NCI-H345 (cell line): ENCODE data around the gene KCNJ16.

ENCODE experiments used
- DNase-seq: peaks from one replicate; lab custom pipeline; 2025; lab: John Stamatoyannopoulos, UW

The KCNJ16 gene

DNA sequence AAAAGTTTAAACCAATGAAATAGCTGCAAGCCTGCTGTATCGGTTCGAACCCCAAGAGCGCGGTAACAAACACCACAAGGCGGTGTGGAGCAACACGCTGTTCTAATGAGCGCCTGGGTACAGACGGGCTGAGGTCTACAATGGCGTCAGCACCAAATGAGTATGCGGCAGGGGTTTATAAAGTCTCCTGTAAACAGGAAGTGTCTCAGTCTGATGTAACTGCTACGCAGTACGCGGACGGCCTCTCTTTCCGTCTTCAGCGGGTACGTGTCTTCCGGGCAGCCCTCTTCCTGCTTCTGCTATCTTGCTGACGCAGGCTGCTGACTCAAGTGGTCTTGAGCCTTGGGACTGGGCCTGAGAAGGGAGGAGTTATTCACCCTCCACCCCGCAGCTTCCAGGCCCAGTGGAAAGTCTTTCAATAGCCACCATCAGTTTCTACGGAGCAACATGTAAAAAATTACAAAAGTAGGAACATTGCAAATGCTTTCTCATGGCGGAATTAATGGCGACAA, 53.8 kb downstream of the KCNJ16 start:
- DNase-seq = no peak

DNA sequence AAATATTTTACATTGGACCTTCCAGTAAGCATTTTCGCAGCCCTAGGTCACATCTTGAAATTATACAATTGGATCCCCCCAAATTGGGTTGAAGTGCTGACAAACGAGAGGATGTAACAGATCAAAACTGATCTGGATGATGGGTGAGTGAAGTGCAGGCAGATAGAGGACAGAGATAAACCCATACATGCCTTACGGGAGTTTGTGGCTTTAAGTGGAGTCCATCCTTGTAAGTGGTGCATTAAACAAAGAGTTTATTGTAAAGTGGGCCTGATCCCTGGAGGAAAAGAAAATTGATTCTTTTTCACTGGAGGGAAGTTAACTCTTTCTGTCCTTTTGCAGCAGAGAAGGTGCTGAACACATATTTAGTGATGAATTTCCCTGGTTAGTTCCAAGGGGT, 55.3 kb downstream of the KCNJ16 start:
- no peak for DNase-seq

DNA sequence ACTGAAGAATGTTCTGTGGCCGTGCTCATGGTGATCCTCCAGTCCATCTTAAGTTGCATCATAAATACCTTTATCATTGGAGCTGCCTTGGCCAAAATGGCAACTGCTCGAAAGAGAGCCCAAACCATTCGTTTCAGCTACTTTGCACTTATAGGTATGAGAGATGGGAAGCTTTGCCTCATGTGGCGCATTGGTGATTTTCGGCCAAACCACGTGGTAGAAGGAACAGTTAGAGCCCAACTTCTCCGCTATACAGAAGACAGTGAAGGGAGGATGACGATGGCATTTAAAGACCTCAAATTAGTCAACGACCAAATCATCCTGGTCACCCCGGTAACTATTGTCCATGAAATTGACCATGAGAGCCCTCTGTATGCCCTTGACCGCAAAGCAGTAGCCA, 57.5 kb downstream of the KCNJ16 start:
- DNase-seq = no peak

DNA sequence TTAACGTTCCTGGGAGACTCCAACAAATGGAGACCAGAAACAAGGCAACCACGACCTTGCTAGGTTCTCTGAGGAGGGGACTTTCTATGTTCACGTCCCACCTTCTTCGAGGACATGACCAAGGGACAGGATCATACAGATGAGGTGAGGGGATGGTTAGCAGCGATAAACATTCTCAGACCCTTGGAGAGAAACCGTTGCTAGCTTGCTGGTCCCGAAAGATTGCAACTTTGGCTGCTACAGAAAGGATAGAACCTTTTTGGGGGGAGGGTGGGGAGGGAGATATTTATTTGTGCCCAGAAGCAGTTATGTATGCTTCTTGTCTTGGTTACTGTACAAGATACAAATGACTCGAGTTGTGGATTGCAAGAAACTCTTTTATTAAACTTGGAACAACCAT, 59.0 kb downstream of the KCNJ16 start:
- no peak for DNase-seq

DNA sequence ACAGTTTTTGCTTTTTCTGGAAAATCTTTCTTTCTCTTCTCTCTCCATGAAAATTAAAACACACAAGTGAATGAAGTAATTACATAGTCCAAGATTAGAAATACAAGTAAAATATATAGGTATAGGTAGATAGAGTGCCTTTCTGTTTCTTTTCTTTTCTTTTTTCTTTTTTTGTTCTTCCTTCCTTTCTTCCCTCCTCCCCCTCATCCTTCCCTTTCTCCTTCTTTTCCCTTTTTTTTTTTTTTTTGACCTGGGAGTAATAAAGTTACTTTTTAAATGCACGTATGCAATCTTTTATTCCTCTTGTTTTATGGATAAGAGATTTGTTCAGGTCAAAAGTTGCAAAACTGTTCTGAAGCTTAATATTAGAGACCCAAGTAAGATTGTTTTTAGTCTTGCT, 59.8 kb downstream of the KCNJ16 start:
- DNase-seq = no peak

DNA sequence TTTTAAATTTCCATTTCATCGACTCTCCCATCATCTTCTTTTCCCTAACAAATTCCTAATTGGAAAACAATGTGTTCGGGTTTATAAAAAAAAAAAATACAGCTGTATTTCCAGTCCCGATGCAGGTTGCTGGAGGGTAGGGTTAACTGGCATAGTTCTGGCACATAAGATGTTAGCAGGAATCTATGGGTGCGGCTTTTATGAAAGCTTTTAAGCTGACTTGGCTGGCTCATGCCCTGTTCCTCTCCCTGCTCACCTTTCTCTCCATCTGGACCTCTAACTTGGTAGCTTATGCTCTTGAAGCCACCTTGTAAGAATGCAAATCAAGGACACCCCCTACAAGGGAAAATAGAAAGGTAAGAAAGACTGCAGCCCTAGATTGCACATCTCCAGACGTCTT, 61.1 kb downstream of the KCNJ16 start:
- DNase-seq = no peak

DNA sequence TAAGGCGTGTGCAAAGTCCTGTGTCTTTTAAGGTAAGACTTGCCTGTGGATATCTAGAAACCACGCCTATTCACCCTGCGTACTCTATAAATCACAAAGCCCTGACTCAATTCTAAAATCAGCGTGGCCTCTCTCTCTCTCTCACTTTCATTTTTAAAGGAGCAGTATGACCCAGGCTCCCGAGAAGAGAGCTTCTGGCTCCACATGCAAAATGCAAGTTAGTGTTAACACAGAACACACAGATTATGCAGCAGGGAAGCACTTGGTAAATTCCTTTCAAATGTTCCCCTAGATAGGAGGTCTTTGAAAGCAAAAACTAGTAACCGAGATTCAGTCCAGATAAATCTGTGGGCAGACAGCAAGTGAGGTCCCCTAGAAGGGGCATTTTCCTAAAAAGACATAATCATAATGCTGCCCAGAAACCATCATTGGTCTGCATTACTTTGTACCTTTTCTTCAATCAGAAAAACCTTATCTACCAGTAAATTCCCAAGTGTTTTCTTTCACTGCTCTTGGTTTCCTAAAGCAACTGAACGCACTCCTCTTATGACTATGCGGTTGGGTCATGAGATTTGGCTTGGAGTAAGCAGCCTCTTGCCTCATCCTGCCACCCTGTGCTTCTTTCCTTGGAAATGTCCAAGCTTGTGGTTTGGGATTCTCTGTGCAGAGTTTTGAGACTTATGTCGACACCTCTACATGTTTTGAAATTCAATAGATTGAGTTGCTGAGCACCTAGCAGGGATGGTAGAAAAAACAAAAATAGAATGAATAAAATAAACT, 62.6 kb downstream of the KCNJ16 start:
- no peak for DNase-seq

DNA sequence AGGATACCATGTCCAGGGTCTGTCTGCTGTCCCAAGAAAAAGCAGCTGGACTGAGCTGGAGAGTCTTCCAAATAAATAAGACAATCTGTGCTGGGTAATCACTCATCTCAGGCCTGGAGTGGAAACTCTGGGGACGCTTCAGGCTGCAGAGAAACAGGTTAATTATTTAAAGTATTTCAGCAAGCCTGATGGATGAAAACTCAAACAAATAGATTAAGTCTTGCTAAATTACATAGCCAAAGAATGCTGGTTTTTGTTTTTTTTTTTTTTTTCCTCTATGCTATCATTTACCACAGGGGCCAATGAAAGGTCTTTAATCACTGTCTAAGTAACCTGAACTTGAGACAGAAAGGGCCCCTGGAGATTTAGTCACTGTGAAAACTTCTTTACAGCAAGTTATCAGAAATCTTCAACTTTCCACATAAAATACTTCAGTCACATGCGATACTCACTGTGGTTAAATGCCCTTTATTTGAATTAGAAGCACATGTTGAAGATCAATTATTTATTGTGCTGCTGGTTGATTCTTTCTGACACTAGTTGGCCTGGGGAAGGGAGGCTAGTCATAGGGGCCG, 63.4 kb downstream of the KCNJ16 start:
- no peak for DNase-seq

DNA sequence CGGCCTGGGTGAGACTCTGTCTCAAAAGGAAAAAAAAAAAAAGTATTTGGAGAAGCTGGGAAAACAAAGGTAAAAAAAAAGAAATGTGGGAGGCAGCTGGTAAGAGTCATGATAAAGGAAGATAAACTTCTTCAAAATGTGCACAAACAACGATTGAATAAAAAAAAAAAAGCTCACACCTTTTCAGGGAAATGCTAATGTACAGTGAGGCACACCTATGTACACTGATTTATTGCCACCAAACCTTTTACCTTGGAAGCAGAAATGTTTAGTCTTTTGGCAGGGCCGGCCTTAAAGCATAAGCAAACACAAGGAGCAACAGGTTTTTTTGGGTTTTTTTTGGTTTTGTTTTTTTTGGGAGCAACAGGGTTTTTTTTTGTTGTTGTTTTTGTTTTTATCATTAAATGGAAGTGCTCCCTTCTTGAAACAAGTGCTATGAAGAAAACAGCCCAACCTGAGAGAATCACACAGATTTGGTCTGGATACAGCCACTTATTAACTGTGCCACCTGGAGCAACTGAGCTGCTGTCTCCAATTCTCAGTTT, 64.5 kb downstream of the KCNJ16 start:
- no peak for DNase-seq

DNA sequence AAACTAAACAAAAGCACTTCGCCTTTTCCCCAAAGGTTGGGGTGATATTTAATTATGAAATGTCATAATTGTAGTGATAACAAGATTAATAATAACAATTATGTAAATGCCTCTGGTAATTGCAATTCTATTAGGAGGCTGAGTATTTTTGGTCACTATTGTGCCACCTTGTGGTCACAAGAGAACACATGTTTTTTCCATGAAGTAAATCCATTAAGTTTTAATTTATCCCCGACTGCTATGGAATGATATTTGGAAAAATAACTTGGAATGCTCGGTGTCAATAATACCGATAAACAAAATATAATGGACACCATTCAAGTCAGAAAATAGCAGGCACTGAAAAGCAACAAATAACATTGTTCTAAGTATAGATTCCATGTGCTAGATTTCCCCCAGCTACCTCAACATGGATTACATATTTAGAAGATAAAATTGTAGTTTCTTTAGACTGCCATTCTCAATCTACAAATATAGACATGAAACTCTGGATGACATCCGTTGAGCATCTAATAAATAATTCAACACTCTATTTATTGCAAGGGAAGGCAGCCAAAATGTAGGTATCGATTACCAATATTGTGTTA, 69.3 kb downstream of the KCNJ16 start:
- DNase-seq = peak; percentile 14

DNA sequence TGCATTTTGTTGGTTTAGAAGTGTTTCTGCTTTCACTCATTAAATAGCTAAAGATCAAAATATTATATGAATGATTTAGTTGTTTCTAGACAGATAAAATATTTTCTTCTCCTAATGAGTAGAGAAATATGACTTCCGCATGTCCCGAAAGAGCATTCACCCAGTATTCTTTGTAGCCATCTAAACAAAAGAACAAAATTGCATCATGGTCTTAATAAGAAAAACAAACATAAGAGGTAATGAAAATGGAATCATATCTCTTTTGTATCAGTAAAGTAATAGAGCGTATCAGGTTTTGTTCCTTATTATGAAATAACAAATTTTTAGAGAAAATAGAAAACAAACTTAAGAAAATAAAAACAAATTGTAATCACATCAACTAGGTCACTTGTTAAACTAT, 78.2 kb downstream of the KCNJ16 start:
- DNase-seq = no peak

DNA sequence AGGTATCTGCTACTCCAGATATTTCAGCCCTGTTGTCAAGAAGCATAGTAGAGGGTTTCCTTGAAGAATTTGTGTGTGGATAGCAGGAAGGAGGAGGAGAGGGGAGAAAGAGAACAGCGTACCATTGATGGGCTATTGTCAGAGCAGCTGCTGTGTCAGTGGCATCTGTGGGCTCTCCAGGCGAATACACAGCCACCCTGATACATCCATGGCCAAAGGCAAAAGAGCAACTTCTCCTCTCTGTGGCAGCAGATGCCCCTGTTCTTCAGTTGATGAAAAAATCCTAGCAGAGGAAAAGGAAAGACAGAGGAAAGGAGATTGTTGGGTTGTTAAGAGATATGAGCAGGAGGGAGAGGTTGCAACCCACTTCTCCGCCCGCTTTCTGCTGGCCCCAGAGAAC, 82.1 kb downstream of the KCNJ16 start:
- no peak for DNase-seq

DNA sequence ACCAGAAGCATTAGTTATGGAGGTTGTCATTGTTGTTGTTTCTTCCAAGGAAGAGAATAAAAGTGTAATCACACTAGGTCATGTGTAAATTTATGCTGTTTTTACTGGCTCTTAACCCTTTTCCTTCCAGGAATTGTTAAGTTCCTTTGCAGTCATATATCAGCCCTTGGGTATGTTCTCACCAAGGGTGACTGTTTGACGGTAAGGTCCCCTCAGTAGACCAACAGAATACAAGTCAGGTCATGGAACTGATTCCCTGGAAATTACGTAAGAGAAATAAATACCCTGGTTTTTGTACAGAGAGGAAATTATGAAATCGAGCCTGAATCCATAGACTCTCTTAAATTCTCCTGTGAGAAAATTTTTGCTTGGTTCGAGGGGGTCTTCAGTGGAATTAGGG, 83.2 kb downstream of the KCNJ16 start:
- no peak for DNase-seq

DNA sequence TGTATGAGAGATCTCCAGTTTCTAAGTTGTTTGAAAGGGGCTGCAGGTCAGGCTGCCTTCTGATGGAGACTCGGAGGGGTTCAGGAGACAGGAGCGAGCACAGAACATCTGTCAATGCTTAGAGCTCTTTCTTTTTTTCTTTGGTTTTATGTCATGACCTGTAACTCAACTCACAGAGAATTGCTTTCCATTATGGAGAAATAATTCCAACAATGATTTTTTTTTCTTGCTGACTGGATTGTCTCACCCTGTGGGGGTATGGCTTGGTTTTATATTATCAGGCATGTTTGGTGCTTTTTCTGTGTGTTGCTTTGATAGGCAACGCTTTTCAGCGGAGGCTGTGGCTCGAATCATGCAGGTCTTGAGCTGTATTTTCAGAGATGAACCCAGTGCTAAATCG, 83.6 kb downstream of the KCNJ16 start:
- no peak for DNase-seq

DNA sequence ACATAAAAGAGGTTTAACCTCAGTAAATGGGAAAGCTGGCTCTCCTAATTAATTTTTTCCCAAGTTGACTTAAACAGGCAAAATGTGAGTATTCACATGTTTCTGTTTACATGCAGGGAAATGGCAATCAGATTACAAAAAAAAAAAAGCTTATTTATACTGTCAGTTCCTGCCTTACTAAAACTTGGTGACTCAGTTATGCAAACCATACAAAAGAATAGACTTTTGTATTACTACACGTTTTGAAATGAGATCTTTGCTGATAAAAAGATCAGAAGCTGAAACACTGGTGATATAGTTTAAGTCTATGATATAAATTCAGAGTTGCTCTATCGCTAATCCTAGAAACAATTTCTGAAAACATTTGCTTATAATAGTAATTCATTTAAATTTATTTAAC, 85.0 kb downstream of the KCNJ16 start:
- DNase-seq = no peak

DNA sequence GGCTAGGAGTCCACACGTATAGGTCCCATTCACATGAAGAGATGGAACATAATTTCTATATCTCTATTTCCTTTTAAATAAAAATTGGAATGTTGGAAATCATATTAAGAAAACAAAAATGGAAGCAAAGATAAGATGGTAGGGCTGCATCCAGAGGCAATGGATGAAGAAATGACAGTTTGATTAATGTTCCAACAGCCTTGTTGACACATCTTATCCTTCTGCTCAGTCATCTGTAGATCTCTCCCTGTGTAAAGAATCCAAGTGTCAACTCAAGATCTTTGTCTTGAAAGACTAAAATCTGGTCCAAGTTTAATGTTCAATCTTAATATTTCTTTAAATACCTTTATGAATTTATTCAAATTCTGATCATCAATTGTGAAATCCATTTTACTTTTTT, 86.5 kb downstream of the KCNJ16 start:
- DNase-seq = no peak

DNA sequence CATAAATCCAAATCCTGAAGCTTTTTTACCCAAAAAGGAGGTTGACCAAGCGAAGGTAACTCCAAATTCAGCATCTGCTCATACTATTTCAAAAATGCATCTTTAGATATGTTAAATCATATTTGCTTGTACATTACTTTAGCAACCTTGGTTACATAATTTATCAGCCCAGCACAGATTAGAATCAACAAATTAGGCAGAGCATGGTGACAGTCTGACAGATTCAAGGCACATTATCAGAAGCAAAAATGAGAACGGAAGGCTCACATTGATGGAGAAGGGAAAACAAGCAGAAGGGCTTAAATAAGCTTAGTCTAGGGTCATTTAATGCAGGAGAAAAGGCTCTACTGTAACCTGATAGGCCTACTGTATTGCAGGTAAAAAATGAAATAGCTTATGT, 90.4 kb downstream of the KCNJ16 start:
- no peak for DNase-seq

DNA sequence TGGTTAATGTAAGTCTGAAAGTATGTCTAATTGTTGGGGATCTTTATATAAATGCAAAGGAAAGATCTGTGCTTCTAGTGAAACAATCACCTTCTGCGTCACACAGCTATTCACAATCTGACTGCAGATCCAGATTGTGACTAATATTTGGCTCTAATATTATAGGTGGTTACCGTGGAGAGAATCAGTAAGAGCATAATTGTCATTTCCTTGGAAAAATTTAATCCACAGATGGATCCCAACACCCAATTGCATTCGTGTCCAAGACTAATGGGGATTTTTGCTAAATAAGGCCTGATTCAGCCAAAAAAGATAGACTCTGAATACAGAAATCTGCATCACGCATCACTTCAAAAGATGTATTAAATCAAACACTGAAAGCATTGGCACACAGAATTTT, 91.6 kb downstream of the KCNJ16 start:
- no peak for DNase-seq

DNA sequence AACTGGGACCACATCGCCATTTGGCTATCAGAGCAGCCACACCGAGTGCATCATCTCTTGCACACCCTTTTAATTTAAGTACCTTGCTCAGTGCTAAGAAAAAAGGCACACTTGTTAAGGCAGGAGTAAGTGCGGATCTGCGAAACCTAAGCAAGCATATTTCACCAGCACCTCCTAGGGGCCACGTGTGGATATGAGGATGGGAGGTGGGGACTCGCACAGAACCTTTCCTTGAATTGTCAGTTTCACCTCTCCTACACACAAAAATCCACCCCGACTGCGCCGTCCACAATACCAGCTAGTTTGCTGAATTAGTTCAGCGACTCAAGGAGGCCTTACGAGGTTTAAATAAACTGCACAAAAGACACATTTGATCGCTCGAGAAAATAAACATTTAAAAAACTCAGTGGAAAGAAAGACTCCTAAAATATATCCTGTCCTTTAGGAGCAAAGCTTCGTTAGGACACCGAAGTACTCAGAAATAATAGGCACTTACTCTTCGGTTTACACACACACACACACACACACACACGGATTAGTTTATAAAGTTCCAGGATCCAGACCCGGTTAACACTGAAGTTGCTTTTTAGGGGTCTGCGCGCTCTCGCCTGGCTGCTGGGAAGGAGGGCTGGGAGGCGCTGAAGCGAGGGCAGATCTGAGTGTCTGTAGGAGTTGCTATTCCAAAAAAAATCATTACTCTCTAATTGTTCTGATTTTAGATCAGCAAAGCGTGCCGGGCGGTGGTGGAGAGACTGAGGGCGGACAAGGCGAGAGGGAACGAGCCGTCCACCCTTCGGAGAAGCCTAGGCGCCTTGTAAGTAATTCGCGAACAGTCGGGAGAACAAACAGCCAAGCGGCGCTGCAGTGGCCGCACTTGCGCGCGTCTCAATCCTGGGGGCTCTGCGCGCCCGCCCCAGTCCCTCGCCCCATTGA, 93.3 kb downstream of the KCNJ16 start:
- DNase-seq = peak; percentile 69

DNA sequence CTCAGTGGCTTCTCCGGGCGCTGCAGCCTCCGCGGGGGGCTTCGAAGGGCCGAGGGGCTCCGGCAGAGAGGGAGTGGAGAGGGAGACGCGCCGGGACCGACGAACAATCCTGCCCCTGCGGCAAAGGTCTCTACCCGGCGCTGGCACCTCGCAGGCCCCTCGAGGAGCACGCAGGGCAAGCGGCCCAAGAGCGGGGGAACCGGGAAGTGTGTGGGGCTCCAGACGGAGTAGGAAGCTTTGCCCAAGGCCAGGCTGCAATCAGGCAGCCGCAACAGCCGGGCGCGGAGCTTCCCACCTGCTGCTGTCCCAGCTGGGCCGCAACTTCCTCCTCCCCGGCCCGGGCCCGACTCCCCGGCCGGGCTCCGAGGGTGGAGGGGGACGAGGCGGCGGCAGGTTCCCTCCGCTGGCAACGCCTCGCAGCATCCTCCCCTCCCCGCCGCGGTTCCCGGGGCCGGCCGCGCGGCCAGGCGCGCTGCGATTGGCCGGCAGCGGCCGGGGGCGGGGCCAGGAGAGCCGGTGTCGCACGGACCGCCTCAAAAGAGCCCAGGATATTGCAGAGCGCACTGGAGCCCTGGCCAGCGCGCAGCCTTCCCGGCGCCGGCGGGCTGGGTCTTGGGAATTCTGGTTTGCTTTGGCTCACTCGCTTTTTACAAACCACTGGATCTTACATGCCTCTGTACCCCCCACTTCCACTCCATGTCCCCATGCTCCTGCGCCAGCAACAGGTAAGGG, 94.1 kb downstream of the KCNJ16 start, which contains the start of gene KCNJ2:
Gene KCNJ2 (plus strand): TSS at position 556 of the 732 bp plus-strand sequence. CDS start 5,508 bp downstream, outside the sequence.
- DNase-seq = peak; percentile 87
